Gastrocnemius medialis (tissue), 4 donors: Measurements from ENCODE around the gene CA12.
"Not testable (repeated sequence)": the region's sequence is repeated elsewhere in the genome, so short reads cannot be mapped to it uniquely, and the experiment has no call there.

ENCODE experiments used
- POLR2A ChIP-seq, 2 donors: fragments of 450-650 bp; IDR thresholded peaks; one replicate each; pipeline ENCODE4 v1.6.1; 2017; ENCODE audit warnings: antibody characterized with exemption in 2 of 2, mild to moderate bottlenecking in 2 of 2, moderate library complexity in 2 of 2
- TF ChIP-seq, protein P1 (sequence below), 5 experiments: fragments of 450-650 bp in 3 of 5; fragments of 200-600 bp in 2 of 5; sonication (generic) in 2 of 5; IDR thresholded peaks in 4 of 5; conservative IDR thresholded peaks in 1 of 5; 1 replicate in 4 of 5; 2 replicates in 1 of 5; pipeline ENCODE4 v1.5.1; 2016 to 2019; ENCODE audit warnings: antibody characterized with exemption in 5 of 5, mild to moderate bottlenecking in 3 of 5, moderate library complexity in 3 of 5

DNA sequence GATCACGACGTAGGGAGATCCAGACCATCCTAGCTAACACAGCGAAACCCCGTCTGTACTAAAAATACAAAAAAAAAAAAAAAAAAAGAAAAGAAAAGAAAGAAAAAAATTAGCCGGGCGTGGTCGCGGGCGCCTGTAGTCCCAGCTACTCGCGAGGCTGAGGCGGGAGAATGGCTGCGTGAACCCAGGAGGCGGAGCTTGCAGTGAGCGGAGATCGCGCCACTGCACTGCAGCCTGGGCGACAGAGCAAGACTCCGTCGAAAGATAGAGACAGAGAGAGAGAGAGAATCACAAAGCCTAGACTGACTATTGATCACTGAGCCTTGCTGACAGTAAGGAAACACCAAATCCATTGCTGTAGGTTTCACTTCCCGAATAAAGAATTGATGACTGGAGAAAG lies 35.6 kb upstream of the CA12 start:
- TF ChIP-seq, protein P1, sequence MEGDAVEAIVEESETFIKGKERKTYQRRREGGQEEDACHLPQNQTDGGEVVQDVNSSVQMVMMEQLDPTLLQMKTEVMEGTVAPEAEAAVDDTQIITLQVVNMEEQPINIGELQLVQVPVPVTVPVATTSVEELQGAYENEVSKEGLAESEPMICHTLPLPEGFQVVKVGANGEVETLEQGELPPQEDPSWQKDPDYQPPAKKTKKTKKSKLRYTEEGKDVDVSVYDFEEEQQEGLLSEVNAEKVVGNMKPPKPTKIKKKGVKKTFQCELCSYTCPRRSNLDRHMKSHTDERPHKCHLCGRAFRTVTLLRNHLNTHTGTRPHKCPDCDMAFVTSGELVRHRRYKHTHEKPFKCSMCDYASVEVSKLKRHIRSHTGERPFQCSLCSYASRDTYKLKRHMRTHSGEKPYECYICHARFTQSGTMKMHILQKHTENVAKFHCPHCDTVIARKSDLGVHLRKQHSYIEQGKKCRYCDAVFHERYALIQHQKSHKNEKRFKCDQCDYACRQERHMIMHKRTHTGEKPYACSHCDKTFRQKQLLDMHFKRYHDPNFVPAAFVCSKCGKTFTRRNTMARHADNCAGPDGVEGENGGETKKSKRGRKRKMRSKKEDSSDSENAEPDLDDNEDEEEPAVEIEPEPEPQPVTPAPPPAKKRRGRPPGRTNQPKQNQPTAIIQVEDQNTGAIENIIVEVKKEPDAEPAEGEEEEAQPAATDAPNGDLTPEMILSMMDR (IDR thresholded peaks at IDR 0.05 in 4 of 5, conservative IDR thresholded peaks at IDR 0.05 in 1 of 5), result not testable (repeated sequence)
- not testable (repeated sequence) for TF ChIP-seq POLR2A (IDR thresholded peaks at IDR 0.05)
